GM12891 (cell line): ENCODE measurements around the gene FGGY.

Experiments used
- PAX5 ChIP-seq: IDR thresholded peaks from 2 replicates; pipeline ENCODE4 v1.6.1; 2011; ENCODE audit warnings: low read length, moderate library complexity, mild to moderate bottlenecking; ENCODE audit not compliant: insufficient read depth, severe bottlenecking
- POLR2A ChIP-seq: IDR thresholded peaks from 2 replicates; pipeline ENCODE4 v1.6.1; 2011; ENCODE audit warnings: low read depth, low read length, control low read depth
- POLR2AphosphoS5 ChIP-seq: IDR thresholded peaks from 2 replicates; pipeline ENCODE4 v1.6.1; 2011; ENCODE audit warnings: low read depth, low read length, control low read depth
- TAF1 ChIP-seq: IDR thresholded peaks from 2 replicates; pipeline ENCODE4 v1.6.1; 2011; ENCODE audit warnings: low read depth, low read length, control low read depth

GRCh38 chr1:59516881-59517280 is 220.0 kb downstream of the FGGY start:
- TF ChIP-seq POLR2A (no peak), POLR2AphosphoS5 (no peak), TAF1 (no peak), PAX5 (no peak)
